Mucosa of rectum (tissue), 2 donors: ENCODE results near the gene SLC15A1.

Source experiments
- H3K27ac ChIP-seq, 2 donors: one replicate each; pipeline ENCODE4 v1.7.0; 2013; ENCODE audit warnings: inconsistent platforms in 2 of 2, low read depth in 2 of 2, low read length in 2 of 2
- H3K27me3 ChIP-seq, 2 donors: one replicate each; pipeline ENCODE4 v1.7.0; 2013; ENCODE audit warnings: low read length in 2 of 2; ENCODE audit not compliant: control insufficient read depth in 2 of 2, insufficient read depth in 2 of 2
- H3K36me3 ChIP-seq, 2 donors: one replicate each; pipeline ENCODE4 v1.7.0; 2013; ENCODE audit warnings: low read length in 2 of 2; ENCODE audit not compliant: control insufficient read depth in 2 of 2, insufficient read depth in 2 of 2
- H3K4me1 ChIP-seq, 2 donors: one replicate each; pipeline ENCODE4 v1.7.0; 2013; ENCODE audit warnings: low read length in 2 of 2, mild to moderate bottlenecking in 1 of 2; ENCODE audit not compliant: control insufficient read depth in 2 of 2, insufficient read depth in 2 of 2
- H3K4me3 ChIP-seq, 2 donors: one replicate each; pipeline ENCODE4 v1.7.0; 2013; ENCODE audit warnings: low read length in 2 of 2
- H3K9ac ChIP-seq, 2 donors: one replicate each; pipeline ENCODE4 v1.7.0; 2013; ENCODE audit warnings: low read length in 2 of 2, low read depth in 1 of 2, mild to moderate bottlenecking in 1 of 2
- H3K9me3 ChIP-seq, 2 donors: one replicate each; pipeline ENCODE4 v1.7.0; 2013; ENCODE audit warnings: low read length in 2 of 2; ENCODE audit not compliant: control insufficient read depth in 2 of 2
- donor health status: healthy.
- donor health status: Normal muscosa, but diverticular disease.

The SLC15A1 gene

DNA sequence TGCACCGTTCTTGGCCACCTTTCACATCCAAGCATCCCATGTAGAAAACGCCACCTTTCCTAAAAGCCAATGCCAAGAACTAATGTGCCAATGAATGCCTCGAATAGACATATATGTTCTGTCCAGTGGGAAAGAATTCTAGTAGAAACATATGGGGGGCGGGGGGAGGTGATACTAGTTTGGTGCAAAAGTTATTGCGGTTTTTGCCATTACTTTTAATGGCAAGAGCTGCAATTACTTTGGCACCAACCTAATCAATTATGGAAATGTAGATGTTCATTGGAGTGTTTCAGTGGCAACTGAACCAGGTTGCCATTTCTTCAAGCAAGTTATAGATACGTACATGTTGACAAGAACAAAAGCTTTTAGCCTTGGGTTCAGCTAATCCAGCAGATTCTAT lies 34.6 kb downstream of the SLC15A1 start:
- H3K9me3 ChIP-seq: no peaks in the 10 kb centered on the region
- H3K4me1 ChIP-seq: no peaks in the 10 kb centered on the region
- no peaks in the 10 kb centered on the region for H3K36me3 ChIP-seq
- H3K4me3 ChIP-seq: no peak overlapping the region
- H3K27me3 ChIP-seq: no peaks in the 10 kb centered on the region
- no peak overlapping the region for H3K27ac ChIP-seq
- no peak overlapping the region for H3K9ac ChIP-seq

DNA sequence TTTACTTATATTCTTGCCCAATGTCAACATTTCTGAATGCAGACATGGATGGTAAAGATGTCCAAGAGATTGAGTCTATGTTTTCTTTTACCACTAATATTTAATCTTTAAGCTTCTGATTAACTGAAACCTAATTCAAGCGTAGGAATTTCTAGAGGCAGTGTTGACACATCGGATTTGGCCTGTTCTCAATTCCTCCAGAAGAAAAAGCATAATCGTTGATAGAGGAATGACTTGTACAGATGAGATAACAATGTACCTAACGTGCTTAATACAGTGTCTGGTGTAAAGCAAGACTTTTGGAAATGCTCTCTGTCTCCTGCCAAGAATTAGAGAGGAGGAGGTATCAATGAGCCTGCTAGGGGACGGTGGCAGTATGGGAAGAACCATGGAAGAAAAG lies 35.2 kb downstream of the SLC15A1 start:
- no peaks in the 10 kb centered on the region for H3K4me1 ChIP-seq
- no peak overlapping the region for H3K4me3 ChIP-seq
- no peak overlapping the region for H3K27ac ChIP-seq
- no peaks in the 10 kb centered on the region for H3K27me3 ChIP-seq
- H3K9ac ChIP-seq: no peak overlapping the region
- H3K9me3 ChIP-seq: no peaks in the 10 kb centered on the region
- no peaks in the 10 kb centered on the region for H3K36me3 ChIP-seq

DNA sequence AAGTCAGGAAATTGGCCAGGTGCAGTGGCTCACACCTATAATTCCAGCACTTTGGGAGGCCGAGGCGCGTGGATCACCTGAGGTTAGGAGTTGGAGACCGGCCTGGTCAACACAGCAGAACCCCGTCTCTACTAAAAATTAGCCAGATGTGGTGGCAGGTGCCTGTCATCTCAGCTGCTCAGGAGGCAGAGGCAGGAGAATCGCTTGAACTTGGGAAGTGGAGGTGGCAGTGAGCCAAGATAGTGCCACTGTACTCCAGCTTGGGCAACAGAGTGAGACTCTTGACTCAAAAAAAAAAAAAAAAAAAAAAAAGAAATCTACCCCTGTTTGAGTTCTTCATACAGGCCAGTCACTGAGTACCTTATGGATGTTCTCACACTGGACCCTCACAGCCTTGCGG lies 42.0 kb downstream of the SLC15A1 start:
- H3K9ac ChIP-seq: no peak overlapping the region
- no peaks in the 10 kb centered on the region for H3K36me3 ChIP-seq
- no peak overlapping the region for H3K4me3 ChIP-seq
- H3K4me1 ChIP-seq: no peaks in the 10 kb centered on the region
- no peak overlapping the region for H3K27ac ChIP-seq
- no peaks in the 10 kb centered on the region for H3K9me3 ChIP-seq
- H3K27me3 ChIP-seq: no peaks in the 10 kb centered on the region

DNA sequence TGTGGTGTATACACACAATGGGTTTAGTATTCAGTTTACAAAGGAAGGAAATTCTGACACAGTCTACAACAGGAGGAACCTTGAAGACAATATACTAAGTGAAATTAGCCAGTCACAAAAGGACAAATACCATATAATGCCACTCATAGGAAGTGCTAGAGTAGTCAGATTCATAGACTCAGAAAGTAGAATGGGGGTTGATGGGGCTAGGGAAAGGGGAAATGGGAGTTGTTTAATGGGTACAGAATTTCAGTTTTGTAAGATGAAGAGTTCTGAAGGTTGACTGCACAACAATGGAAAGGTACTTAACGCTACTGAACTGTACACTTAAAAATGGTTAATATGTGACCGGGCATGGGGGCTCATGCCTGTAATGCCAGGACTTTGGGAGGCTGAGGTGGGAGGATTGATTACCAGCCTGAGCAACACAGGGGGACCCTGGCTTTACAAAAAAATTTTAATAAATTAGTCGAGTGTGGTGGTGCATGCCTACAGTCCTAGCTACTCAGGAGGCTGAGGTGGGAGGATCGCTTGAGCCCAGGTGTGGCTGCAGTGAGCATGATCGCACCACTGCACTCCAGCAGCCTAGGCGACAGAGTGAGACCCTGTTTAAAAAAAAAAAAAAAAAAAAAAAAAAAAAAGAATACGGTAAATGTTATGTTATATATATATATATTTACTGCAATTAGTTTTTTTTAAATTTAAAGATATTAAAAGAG lies 45.0 kb downstream of the SLC15A1 start:
- no peak overlapping the region for H3K9ac ChIP-seq
- H3K27ac ChIP-seq: no peak overlapping the region
- no peak overlapping the region for H3K4me3 ChIP-seq
- H3K9me3 ChIP-seq: no peaks in the 10 kb centered on the region
- H3K4me1 ChIP-seq: no peaks in the 10 kb centered on the region
- H3K27me3 ChIP-seq: no peaks in the 10 kb centered on the region
- H3K36me3 ChIP-seq: no peaks in the 10 kb centered on the region

DNA sequence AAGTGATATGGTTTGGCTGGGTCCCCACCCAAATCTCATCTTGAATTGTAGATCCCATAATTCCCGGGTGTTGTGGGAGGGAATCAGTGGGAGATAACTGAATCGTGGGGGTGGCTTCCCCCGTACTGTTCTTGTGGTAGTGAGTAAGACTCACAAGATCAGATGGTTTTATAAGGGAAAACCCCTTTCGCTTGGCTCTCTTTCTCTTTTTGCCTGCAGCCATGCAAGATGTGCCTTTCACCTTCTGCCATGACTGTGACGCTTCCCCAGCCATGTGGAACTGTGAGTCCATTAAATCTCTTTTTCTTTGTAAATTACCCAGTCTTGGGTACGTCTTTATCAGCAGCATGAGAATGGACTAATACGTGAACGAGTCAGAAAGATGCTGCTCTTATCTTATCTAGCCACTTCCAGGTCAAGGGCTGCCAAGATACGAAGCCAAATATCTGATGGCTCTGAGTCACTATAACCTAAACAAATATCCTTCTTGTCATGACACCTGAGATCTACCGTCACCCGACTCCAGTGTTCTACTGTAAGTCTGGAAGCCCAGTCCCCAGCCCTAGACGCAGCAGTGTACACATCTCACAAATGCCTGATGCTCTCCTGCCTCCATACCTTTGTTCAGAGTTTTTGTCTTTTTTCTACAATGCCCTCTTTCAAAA lies 45.9 kb downstream of the SLC15A1 start:
- Histone ChIP-seq H3K4me1 (no peaks in the 10 kb centered on the region), H3K9ac (no peak overlapping the region), H3K27me3 (no peaks in the 10 kb centered on the region), H3K36me3 (no peaks in the 10 kb centered on the region), H3K4me3 (no peak overlapping the region), H3K9me3 (no peaks in the 10 kb centered on the region), H3K27ac (no peak overlapping the region)

DNA sequence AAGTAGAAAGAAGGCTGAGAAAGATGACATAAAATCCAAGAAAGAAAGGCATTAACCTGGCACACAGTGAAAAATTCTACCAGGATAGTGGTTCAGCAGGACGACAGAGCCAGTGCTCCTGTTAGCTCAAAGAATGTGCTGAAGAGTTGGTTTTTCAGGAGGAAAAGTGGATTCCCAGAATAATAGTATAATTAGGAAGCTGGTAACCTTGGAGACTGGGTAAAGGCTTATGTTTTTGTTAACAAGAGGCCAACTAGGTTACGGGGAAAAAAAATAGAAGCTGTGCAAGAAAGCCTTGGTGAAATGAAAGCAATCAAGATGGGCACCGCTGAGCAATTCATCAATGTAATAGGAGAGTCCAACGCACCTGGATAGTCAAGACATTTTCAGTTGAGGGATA lies 54.7 kb downstream of the SLC15A1 start:
- H3K27ac ChIP-seq: no peak overlapping the region
- H3K27me3 ChIP-seq: peaks cover 0 to 3% of the 10 kb centered on the region in 2 donors
- no peaks in the 10 kb centered on the region for H3K4me1 ChIP-seq
- no peaks in the 10 kb centered on the region for H3K36me3 ChIP-seq
- H3K4me3 ChIP-seq: no peak overlapping the region
- H3K9ac ChIP-seq: no peak overlapping the region
- H3K9me3 ChIP-seq: no peaks in the 10 kb centered on the region

DNA sequence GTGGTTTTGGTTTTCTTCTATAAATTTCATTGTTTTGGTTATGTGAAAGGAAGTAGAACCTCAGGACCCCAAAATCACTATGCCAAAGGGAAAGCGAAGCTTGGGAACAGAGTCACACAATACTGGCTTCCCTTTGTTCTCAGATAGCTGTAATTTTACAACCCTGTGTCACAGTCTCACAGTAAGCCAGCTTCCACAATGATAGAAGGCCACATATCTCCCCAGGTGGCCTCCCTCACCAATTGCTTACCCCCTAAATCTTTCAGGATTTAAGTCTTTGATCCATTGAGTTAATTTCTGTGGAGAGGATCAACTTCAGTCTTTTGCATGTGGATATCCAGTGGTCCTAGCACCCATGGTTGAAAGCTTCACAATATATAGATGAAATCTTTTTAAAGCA lies 58.7 kb downstream of the SLC15A1 start:
- no peak overlapping the region for H3K4me3 ChIP-seq
- H3K36me3 ChIP-seq: no peaks in the 10 kb centered on the region
- H3K27ac ChIP-seq: no peak overlapping the region
- no peaks in the 10 kb centered on the region for H3K9me3 ChIP-seq
- H3K27me3 ChIP-seq: no peaks in the 10 kb centered on the region
- no peaks in the 10 kb centered on the region for H3K4me1 ChIP-seq
- H3K9ac ChIP-seq: no peak overlapping the region

DNA sequence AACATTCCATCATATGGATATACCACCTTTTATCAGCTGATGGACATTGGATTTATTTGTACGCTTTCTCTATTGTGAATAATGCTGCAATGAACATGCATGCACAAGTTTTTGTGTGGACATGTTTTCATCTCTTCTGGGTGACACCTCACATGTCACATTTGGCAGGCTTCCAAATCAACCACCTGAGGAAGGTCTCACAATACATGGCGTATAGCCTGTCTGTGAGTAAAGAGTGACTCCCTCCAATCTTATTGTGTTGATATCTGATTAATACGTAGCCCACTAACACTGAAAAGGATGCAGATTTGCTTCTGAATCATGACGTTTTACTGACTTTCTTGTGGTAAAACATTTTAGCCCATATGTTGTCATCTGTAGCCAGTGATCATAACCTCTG lies 61.1 kb downstream of the SLC15A1 start:
- H3K4me1 ChIP-seq: no peaks in the 10 kb centered on the region
- no peak overlapping the region for H3K9ac ChIP-seq
- H3K9me3 ChIP-seq: no peaks in the 10 kb centered on the region
- no peak overlapping the region for H3K27ac ChIP-seq
- no peak overlapping the region for H3K4me3 ChIP-seq
- peaks cover 0 to 3% of the 10 kb centered on the region in 2 donors for H3K27me3 ChIP-seq
- H3K36me3 ChIP-seq: no peaks in the 10 kb centered on the region

DNA sequence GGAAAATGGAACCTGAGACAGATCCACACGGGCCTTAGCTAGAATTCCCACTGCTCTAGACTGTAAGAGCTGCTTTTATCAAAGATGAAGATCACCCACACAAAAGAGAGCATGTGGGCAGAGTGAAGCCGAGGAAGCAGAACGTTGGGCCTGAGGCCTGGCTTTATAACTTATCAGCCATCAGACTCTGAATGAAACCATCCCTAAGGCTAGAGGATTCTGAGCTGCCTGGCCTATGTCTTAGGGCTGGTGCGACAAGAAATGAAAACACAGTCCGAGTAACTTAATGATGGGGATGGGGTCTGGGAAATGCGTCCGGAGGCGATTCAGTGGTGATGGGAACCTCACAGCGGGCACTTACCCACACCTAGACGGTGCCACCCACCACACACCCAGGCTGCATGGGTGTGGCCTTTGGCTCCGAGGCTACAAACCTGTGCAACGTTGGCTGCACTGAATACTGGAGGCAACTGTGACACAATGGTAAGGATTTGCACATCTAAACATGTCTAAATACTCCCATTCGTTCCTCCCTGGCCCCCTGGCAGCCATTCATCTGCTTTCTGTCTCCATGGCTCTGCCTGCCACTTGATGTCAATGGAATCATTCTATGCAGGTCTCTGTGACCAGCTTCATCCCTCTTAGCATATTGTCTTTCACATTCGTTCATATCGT lies 62.0 kb downstream of the SLC15A1 start:
- H3K9ac ChIP-seq: no peak overlapping the region
- peaks cover 0 to 4% of the 10 kb centered on the region in 2 donors for H3K27me3 ChIP-seq
- H3K36me3 ChIP-seq: no peaks in the 10 kb centered on the region
- H3K27ac ChIP-seq: no peak overlapping the region
- H3K4me1 ChIP-seq: no peaks in the 10 kb centered on the region
- no peaks in the 10 kb centered on the region for H3K9me3 ChIP-seq
- no peak overlapping the region for H3K4me3 ChIP-seq

DNA sequence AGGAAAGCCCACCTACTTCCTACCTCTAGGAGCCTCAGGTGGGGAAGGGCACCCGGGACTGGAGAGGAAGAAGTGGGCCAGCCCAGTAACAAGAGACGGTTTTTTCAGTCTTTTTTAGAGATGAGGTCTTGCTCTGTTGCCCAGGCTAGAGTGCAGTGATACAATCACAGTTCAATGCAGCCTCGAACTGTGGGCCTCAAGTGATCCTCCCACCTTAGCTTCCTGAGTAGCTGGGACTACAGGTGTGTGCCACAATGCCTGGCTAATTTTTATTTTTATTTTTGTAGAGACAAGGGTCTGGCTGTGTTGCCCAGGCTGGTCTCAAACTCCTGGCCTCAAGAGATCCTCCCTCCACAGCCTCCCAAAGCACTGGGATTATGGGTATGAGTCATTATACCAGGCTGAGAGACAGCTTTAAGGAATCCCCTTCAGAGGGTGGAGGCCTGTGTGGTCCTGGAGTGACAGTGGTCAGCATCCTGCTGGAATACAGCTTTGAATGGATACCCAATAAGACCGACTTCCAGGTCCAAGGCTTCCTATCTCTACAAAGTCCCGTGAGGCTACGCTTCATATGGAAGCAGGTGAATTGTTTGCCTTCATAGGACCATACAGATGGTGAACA lies 63.0 kb downstream of the SLC15A1 start:
- Histone ChIP-seq H3K4me1 (no peaks in the 10 kb centered on the region), H3K36me3 (no peaks in the 10 kb centered on the region), H3K27ac (no peak overlapping the region), H3K4me3 (no peak overlapping the region), H3K9ac (no peak overlapping the region), H3K27me3 (peaks cover 0 to 4% of the 10 kb centered on the region in 2 donors), H3K9me3 (no peaks in the 10 kb centered on the region)
